ENCODE measurements around the gene MAP3K1. TPM values are rescaled to one million over a fixed set of nuclear protein-coding genes. Genes with fewer than 3 reads are reported as not detected.

The MAP3K1 gene
- total RNA-seq, 4 donors from 2014 or later = 63.7 to 92.8 (median 68.9) TPM

DNA sequence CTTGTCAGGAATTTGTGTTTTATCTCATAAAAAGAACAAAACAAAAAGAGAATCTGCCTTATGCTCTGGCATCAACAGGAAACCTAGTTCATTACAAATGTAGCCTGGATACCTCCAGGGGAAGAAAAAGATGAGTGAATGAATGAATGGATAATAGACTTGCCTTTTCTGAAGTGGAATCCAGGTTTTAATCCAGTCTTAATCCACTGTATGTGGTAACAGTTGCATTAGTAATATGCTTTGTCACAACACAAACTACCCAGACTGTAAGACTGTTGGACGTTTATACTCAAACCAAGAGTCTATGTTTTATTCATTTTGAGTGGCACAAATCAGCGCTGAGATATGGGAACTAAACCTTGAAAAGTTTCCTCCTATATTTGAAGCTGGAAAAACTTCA, 32.1 kb upstream of the MAP3K1 start:
- WGBS, 2 donors = 86 to 89% methylated on average over 2 of the region's 2 CpGs

DNA sequence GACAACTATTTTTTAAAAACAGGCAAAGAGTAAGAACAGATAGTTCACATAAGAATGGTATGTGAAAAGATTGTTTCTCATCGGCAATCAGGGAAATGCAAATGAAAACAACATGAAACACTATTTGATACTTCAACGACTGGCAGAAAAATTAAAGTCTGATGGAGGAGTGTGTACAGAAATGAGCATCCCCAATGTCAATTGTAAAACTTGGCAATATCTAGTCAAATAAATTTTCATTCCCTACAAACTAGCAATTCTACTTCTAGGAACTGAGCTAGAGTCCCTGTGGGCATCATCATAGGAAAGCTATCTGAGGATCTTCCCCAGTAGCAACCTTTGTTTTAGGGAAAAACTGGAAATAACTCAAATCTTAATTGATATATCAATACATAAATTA, 29.0 kb upstream of the MAP3K1 start:
- H3K4me3 ChIP-seq (ENCODE audit: low read depth, poor library complexity, severe bottlenecking) = no peak overlapping the region
- TF ChIP-seq POLR2A (IDR thresholded peaks at IDR 0.05) = no peak
- TF ChIP-seq, protein P1, sequence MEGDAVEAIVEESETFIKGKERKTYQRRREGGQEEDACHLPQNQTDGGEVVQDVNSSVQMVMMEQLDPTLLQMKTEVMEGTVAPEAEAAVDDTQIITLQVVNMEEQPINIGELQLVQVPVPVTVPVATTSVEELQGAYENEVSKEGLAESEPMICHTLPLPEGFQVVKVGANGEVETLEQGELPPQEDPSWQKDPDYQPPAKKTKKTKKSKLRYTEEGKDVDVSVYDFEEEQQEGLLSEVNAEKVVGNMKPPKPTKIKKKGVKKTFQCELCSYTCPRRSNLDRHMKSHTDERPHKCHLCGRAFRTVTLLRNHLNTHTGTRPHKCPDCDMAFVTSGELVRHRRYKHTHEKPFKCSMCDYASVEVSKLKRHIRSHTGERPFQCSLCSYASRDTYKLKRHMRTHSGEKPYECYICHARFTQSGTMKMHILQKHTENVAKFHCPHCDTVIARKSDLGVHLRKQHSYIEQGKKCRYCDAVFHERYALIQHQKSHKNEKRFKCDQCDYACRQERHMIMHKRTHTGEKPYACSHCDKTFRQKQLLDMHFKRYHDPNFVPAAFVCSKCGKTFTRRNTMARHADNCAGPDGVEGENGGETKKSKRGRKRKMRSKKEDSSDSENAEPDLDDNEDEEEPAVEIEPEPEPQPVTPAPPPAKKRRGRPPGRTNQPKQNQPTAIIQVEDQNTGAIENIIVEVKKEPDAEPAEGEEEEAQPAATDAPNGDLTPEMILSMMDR (IDR thresholded peaks at IDR 0.05) = no peak
- intact Hi-C loops (cut with DNase I; ENCODE audit: low total_unique reads) = no loop called here
- DNase-seq (ENCODE audit: low spot score in 2 of 2) = no peak
- WGBS, 2 donors = 73 to 83% methylated on average over 2 of the region's 2 CpGs

More for the DNA sequence above, 32.1 kb upstream of the MAP3K1 start:
- H3K4me3 ChIP-seq (ENCODE audit: low read depth, poor library complexity, severe bottlenecking) = no peak overlapping the region
- TF ChIP-seq, protein P1 (IDR thresholded peaks at IDR 0.05) = no peak
- TF ChIP-seq POLR2A (IDR thresholded peaks at IDR 0.05) = no peak
- intact Hi-C loops (cut with DNase I; ENCODE audit: low total_unique reads) = no loop called here
- no peak for DNase-seq (ENCODE audit: low spot score in 2 of 2)

DNA sequence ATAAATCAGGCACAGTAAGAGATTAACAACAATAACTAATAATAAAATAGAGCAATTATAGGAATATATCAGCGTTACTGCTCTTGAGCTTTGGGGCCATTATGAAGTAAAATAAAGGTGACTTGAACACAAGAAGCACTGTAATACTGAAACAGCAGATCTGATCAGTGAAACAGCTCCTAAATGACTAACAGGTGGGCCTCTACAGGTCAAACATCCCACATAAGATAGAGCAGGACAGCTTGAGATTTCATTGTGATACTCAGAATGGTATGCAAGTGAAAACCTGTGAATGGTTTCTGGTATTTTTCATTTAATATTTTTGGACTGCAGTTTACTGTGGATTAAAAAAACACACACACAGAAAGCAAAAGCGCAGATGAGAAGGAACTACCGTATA, 24.0 kb upstream of the MAP3K1 start:
- H3K4me3 ChIP-seq (ENCODE audit: low read depth, poor library complexity, severe bottlenecking) = no peak overlapping the region
- no peak for TF ChIP-seq POLR2A (IDR thresholded peaks at IDR 0.05)
- TF ChIP-seq, protein P1 (IDR thresholded peaks at IDR 0.05) = no peak

DNA sequence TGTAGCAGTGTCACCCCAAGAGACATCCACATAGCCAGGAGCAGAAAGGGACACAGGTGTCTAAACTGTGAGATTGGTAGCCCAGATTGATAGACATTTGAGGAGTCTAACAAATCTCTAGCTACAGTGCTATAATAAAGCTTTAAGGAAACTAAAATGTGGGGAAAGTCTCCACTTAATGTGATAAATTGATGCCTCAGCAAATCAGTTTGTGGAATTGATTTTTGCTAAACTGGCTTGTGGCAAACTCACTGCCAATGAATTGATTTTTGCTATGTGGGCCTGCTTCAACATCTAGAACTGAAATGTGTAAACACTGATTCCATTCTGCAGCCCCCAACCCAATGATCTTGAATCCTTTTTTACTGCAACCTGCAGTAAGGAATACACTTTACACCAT, 16.8 kb upstream of the MAP3K1 start:
- TF ChIP-seq, protein P1 (IDR thresholded peaks at IDR 0.05) = no peak
- TF ChIP-seq POLR2A (IDR thresholded peaks at IDR 0.05) = no peak
- intact Hi-C loops (cut with DNase I; ENCODE audit: low total_unique reads) = no loop called here
- DNase-seq (ENCODE audit: low spot score in 2 of 2) = no peak
- no peak overlapping the region for H3K4me3 ChIP-seq (ENCODE audit: low read depth, poor library complexity, severe bottlenecking)

More for the DNA sequence above, 24.0 kb upstream of the MAP3K1 start:
- 91 to 93% methylated on average over 3 of the region's 3 CpGs for WGBS, 2 donors
- DNase-seq (ENCODE audit: low spot score in 2 of 2) = no peak
- intact Hi-C loops (cut with DNase I; ENCODE audit: low total_unique reads) = no loop called here

DNA sequence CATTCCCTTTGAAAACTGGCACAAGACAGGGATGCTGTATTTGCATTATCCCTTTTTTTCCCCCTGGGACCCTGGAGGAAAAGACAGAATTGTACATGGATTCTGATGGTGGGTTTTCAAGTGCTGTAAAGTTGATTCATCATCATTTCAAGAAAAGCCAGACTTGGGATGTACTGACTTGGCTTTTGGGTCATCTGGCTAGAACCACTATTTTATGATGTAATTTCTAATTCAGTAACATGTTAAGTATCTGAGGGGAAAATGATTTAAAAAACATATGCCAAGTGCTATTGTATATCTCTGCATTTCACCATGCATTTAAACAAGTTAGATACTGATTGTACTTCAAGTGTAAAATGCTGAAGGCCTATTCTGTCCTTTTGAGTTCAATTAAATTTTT, 15.2 kb upstream of the MAP3K1 start:
- no peak for TF ChIP-seq POLR2A (IDR thresholded peaks at IDR 0.05)
- TF ChIP-seq, protein P1 (IDR thresholded peaks at IDR 0.05) = no peak

DNA sequence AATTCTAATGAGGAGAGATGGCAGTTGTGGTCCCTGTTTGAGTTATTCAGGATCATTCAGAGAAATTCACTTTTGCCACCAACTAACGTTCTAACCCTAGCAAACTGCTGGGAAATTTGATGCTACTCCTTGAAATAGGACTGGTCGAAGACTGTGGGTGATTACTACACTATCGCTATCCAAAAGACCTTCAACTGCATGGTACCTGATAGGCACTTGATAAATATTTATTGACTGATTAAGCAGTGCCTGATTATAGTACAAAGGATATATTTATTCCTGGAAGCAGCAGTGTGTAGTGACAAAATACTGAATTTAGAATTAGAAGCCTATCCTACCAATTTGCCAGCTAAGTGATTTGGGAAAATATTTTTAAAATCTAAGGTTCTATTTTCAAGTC, 14.1 kb upstream of the MAP3K1 start:
- H3K4me3 ChIP-seq (ENCODE audit: low read depth, poor library complexity, severe bottlenecking) = no peak overlapping the region
- 94 to 95% methylated on average over 3 of the region's 3 CpGs for WGBS, 2 donors
- intact Hi-C loops (cut with DNase I; ENCODE audit: low total_unique reads) = no loop called here
- no peak for DNase-seq (ENCODE audit: low spot score in 2 of 2)
- TF ChIP-seq POLR2A (IDR thresholded peaks at IDR 0.05) = no peak
- TF ChIP-seq, protein P1 (IDR thresholded peaks at IDR 0.05) = no peak

More for the DNA sequence above, 15.2 kb upstream of the MAP3K1 start:
- no peak for DNase-seq (ENCODE audit: low spot score in 2 of 2)
- intact Hi-C loops (cut with DNase I; ENCODE audit: low total_unique reads) = no loop called here
- H3K4me3 ChIP-seq (ENCODE audit: low read depth, poor library complexity, severe bottlenecking) = no peak overlapping the region
